HepG2 (cell line): ENCODE results near the gene MFAP1.

Source experiments
- CTCF ChIP-seq: sonication (generic); formaldehyde crosslinking; IDR thresholded peaks from 2 replicates; pipeline ENCODE4 v1.5.0; 2020; ENCODE audit warnings: mild to moderate bottlenecking, missing genetic modification reagents, moderate library complexity
- HOXA7 ChIP-seq: sonication (generic); formaldehyde crosslinking; IDR thresholded peaks from 2 replicates; pipeline ENCODE4 v1.8.1; 2022; ENCODE audit warnings: mild to moderate bottlenecking, missing genetic modification reagents, moderate library complexity
- KDM1A ChIP-seq: IDR thresholded peaks from 2 replicates; pipeline ENCODE4 v1.6.1; 2016; ENCODE audit warnings: missing compliant biosample characterization
- MXI1 ChIP-seq: IDR thresholded peaks from 3 replicates; pipeline ENCODE4 v1.6.1; 2012; ENCODE audit warnings: low read depth, low read length, inconsistent platforms, borderline replicate concordance
- NFYB ChIP-seq: sonication (generic); formaldehyde crosslinking; IDR thresholded peaks from 2 replicates; pipeline ENCODE4 v1.4.0; 2020; ENCODE audit warnings: missing genetic modification reagents
- NR2C2 ChIP-seq: sonication (generic); formaldehyde crosslinking; IDR thresholded peaks from 2 replicates; pipeline ENCODE4 v1.4.0; 2020; ENCODE audit warnings: missing genetic modification reagents, mild to moderate bottlenecking, moderate library complexity, borderline replicate concordance
- SALL1 ChIP-seq: sonication (generic); formaldehyde crosslinking; IDR thresholded peaks from 2 replicates; pipeline ENCODE4 v1.8.0; 2022; ENCODE audit warnings: mild to moderate bottlenecking, missing genetic modification reagents
- TSC22D2 ChIP-seq: sonication (generic); formaldehyde crosslinking; IDR thresholded peaks from 2 replicates; pipeline ENCODE4 v1.5.1; 2020; ENCODE audit warnings: missing genetic modification reagents, mild to moderate bottlenecking, borderline replicate concordance
- ZNF552 ChIP-seq: sonication (generic); formaldehyde crosslinking; IDR thresholded peaks from 2 replicates; pipeline ENCODE4 v1.9.0; 2022; ENCODE audit warnings: missing genetic modification reagents, mild to moderate bottlenecking, borderline replicate concordance
- ZSCAN30 ChIP-seq: sonication (generic); formaldehyde crosslinking; IDR thresholded peaks from 2 replicates; pipeline ENCODE4 v1.5.0; 2020; ENCODE audit warnings: mild to moderate bottlenecking, missing genetic modification reagents
- TF ChIP-seq, protein P1 (sequence below): sonication (generic); formaldehyde crosslinking; IDR thresholded peaks from 2 replicates; pipeline ENCODE4 v1.5.1; 2020; ENCODE audit warnings: mild to moderate bottlenecking, missing genetic modification reagents, moderate library complexity

GRCh38 chr15:43859546-43859945 lies 35.1 kb upstream of the MFAP1 start:
- no peak for TF ChIP-seq NFYB (CRISPR knock-in tag)
- TF ChIP-seq SALL1: no peak
- TF ChIP-seq TSC22D2: no peak
- TF ChIP-seq HOXA7 (CRISPR knock-in tag): no peak
- TF ChIP-seq CTCF (CRISPR knock-in tag): no peak
- no peak for TF ChIP-seq NR2C2 (CRISPR knock-in tag)
- no peak for TF ChIP-seq ZSCAN30 (CRISPR knock-in tag)
- no peak for TF ChIP-seq MXI1
- TF ChIP-seq, protein P1, sequence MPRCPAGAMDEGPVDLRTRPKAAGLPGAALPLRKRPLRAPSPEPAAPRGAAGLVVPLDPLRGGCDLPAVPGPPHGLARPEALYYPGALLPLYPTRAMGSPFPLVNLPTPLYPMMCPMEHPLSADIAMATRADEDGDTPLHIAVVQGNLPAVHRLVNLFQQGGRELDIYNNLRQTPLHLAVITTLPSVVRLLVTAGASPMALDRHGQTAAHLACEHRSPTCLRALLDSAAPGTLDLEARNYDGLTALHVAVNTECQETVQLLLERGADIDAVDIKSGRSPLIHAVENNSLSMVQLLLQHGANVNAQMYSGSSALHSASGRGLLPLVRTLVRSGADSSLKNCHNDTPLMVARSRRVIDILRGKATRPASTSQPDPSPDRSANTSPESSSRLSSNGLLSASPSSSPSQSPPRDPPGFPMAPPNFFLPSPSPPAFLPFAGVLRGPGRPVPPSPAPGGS (CRISPR knock-in tag): no peak
- TF ChIP-seq KDM1A: no peak
- no peak for TF ChIP-seq ZNF552 (CRISPR knock-in tag)
